Astrocyte of the cerebellum (primary cell): ENCODE measurements around the gene TLCD5.

Source experiments
- DNase-seq: peaks from one replicate; pipeline ENCODE4 v3.0.0-alpha.2; 2011; ENCODE audit warnings: low read depth
- H3K4me3 ChIP-seq: 2 replicates; pipeline ENCODE4 v1.5.1; 2011; ENCODE audit warnings: mild to moderate bottlenecking, low read depth, low read length, moderate library complexity
- in situ Hi-C: cut with HindIII; loops from 2 replicates; pipeline ENCODE4 v1.10.0; 2017; ENCODE audit warnings: low sequenced_read_pairs
- TF ChIP-seq, protein P1 (sequence below): IDR thresholded peaks from 2 replicates; pipeline ENCODE4 v1.5.1; 2012; ENCODE audit warnings: low read length, low read depth, moderate library complexity, mild to moderate bottlenecking; ENCODE audit errors: missing control alignments

TLCD5 gene

DNA sequence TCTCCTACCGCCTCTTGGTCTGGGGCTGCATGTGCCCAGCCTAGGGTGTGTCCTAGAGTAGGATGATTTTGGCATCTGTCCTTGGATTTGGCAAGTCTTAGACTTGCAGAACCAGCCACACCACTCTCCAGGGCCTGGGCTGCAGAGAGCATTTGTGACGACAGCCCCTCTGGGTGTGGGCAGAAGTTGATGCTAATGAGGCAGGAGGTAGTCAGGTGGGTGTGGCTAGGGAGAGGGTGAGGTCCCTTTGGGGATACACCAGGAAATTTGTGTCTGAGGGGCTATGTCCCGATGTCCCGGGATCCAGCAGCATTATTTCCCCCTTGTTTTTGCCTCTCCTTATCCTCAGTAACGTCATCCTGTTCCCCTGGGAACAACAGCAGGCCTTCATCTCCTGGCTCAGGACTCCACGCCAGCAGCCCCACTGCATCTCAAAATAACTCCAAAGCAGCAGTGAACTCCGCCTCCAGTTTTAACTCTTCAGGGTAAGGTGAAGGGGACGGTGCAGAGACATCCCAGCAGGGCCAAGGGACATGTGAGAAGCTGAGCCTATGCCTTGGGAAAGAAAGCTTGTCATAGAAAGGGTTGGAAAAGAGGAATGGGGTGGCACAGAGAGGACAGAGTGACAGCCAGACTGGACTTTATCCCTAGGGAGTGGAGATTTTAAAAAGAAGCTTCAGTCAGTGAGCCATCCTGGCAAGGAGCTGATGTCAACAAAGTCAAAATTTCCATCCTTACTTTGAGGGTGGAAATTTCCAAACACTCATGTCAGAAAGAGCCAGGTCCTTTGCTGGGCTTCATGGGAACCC, 8.0 kb upstream of the TLCD5 start:
- in situ Hi-C loops: no loop called here
- TF ChIP-seq, protein P1, sequence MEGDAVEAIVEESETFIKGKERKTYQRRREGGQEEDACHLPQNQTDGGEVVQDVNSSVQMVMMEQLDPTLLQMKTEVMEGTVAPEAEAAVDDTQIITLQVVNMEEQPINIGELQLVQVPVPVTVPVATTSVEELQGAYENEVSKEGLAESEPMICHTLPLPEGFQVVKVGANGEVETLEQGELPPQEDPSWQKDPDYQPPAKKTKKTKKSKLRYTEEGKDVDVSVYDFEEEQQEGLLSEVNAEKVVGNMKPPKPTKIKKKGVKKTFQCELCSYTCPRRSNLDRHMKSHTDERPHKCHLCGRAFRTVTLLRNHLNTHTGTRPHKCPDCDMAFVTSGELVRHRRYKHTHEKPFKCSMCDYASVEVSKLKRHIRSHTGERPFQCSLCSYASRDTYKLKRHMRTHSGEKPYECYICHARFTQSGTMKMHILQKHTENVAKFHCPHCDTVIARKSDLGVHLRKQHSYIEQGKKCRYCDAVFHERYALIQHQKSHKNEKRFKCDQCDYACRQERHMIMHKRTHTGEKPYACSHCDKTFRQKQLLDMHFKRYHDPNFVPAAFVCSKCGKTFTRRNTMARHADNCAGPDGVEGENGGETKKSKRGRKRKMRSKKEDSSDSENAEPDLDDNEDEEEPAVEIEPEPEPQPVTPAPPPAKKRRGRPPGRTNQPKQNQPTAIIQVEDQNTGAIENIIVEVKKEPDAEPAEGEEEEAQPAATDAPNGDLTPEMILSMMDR: no peak
- DNase-seq: no peak
- H3K4me3 ChIP-seq: no peak overlapping the region

DNA sequence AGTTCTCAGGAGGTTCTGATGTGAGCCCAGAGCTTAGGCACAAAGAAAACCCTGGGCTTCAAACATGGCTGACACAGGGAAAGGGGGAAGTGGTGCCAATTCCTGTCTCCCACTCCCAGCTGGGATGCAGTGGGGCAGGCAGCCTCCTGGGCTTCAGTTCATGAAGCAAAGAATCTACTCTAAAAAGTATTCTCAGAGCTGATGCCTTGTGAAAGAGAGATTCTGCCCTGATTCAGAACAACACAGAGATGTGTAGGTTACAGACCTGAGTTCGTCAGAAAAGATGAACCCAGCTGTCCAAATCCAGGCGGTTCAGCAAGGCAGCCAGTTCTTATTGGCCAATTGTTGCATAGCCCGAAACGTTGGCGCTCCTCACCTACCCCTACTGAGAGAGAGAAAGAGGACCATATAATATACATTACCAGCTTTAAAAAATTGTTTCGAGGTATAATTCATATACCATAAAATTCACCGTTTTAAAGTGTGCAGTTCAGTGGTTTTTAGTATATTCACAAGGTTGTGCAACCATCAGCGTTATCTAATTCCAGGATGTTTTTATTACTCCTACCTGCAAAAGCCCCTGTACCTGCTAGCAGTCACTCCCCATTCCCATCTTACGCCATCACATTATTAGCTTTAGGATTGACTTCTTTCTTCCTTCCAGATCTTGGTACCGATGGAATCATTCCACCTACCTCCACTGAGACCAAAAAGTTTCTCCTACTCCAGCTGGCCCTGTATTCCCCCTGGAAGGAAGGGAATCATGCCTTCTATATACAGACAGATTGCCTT, 7.2 kb upstream of the TLCD5 start:
- DNase-seq: no peak
- in situ Hi-C loops: no loop called here
- TF ChIP-seq, protein P1: no peak
- H3K4me3 ChIP-seq: no peak overlapping the region

DNA sequence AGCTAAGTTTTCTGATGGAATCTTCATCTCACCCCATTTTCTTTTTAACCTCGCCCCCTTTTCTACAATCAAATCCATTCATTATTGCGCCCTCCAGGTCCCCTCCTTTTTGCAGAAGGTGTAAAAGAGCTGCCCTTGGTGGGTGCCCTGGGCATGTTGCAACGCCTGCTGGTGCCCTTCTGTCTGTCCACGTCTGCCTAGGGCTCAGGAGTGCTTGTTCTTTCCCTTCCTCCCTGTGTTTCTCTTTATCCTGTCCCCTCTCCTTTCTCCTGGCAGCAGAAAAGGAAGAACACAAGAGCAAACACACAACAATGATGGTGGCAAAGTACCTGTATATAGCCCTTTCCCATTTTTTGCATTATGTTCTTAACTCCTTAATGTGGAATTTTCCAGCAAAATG, 6.2 kb upstream of the TLCD5 start:
- in situ Hi-C loops: no loop called here
- no peak for DNase-seq
- TF ChIP-seq, protein P1: no peak
- no peak overlapping the region for H3K4me3 ChIP-seq

DNA sequence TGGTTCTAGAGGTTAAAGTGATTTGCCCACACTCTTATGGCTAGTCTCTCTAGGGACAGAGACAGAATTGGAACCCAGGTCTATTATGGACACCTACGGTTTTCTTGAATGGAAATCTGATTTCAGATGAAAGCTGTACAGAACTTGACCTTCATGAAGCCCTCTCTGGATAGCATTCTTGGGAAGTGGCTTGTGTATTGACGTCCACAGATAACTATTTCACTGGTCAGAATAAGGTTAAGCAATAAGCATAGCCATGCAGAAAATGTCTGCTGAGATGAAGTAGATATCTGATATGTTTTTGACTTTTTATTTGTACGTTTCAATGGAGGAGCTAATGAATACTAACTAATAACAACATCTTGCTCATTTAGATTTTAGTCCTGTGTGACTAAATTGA, 1.1 kb downstream of the TLCD5 start:
- peak overlapping the region; percentile 54 for H3K4me3 ChIP-seq
- in situ Hi-C loops: no loop called here
- no peak for DNase-seq
- TF ChIP-seq, protein P1: no peak

DNA sequence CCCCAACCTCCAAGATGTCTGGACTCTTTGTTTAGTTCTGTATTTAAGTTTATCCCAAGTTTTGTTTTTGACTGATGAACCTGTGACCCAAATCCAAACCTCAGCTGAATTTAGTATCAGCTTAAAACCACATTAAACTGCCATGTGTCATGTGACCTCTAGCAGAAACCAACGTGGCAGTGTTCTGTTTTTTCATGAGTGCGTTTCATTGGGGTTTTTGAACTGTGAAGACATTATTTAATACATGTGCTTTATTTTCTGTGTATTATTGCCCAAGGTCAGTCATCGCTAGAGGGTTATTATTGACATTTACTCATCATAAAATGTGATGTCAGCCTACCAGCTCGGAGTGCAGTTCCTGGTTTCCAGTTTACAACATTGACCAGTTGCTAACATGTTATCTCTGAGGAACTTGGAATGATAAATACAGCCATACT, 1.8 kb downstream of the TLCD5 start:
- DNase-seq: no peak
- in situ Hi-C loops: no loop called here
- H3K4me3 ChIP-seq: no peak overlapping the region
- TF ChIP-seq, protein P1: no peak

DNA sequence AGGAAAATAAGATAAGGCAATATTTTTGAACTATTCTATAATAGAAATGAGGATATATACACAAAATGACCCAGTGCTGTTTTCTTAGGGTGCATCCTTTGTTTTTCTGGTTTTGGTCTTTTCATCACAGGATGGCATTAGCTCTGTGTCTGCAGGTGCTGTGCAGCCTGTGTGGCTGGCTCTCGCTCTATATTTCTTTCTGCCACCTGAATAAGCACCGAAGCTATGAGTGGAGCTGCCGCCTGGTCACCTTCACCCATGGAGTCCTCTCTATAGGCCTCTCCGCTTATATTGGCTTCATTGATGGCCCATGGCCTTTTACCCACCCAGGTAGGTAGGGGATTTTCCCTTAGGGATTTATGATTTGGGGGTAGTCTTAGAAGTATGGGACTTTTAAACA, 2.2 kb downstream of the TLCD5 start:
- in situ Hi-C loops: no loop called here
- no peak for DNase-seq
- H3K4me3 ChIP-seq: no peak overlapping the region
- TF ChIP-seq, protein P1: no peak
